Transverse colon (tissue), 4 donors: ENCODE measurements around the gene RASSF10.

ENCODE experiments used
- POLR2A ChIP-seq: fragments of 450-650 bp; IDR thresholded peaks from one replicate; pipeline ENCODE4 v1.6.1; 2016; ENCODE audit warnings: antibody characterized with exemption, mild to moderate bottlenecking, moderate library complexity
- POLR2AphosphoS5 ChIP-seq, 3 donors: sonication (generic); formaldehyde crosslinking; IDR thresholded peaks; one replicate each; pipeline ENCODE4 v1.6.1; 2016; ENCODE audit warnings: antibody characterized with exemption in 3 of 3
- TF ChIP-seq, protein P1 (sequence below), 5 experiments: fragments of 200-600 bp in 3 of 5; fragments of 450-650 bp in 2 of 5; sonication (generic) in 3 of 5; IDR thresholded peaks; 1 replicate in 2 of 5; 2 replicates in 3 of 5; pipeline ENCODE4 v1.5.1; 2016 to 2017; ENCODE audit warnings: antibody characterized with exemption in 5 of 5, inconsistent platforms in 3 of 5, mild to moderate bottlenecking in 2 of 5, moderate library complexity in 1 of 5

DNA sequence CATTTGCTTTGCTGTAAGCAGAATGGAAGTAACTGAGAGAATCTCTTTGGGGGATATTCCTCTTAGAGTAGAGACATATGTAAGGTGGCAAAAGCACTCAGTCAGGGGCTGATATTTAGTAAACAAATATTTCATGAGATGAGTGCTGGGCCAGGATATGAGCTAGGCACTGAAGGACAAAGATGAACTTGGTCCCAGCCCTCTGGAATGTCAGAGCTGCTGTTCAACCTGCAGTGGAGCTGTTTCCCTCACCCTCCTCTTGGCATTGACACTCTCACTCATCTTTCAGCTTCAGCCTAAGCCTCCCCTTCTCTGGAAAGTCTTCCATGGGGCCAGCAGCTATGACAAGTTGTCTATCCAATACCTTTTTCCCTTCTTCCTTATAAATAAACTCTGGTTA, 22.2 kb downstream of the RASSF10 start:
- TF ChIP-seq POLR2AphosphoS5 (IDR thresholded peaks at IDR 0.05) (no peak), POLR2A (no peak)
- TF ChIP-seq, protein P1, sequence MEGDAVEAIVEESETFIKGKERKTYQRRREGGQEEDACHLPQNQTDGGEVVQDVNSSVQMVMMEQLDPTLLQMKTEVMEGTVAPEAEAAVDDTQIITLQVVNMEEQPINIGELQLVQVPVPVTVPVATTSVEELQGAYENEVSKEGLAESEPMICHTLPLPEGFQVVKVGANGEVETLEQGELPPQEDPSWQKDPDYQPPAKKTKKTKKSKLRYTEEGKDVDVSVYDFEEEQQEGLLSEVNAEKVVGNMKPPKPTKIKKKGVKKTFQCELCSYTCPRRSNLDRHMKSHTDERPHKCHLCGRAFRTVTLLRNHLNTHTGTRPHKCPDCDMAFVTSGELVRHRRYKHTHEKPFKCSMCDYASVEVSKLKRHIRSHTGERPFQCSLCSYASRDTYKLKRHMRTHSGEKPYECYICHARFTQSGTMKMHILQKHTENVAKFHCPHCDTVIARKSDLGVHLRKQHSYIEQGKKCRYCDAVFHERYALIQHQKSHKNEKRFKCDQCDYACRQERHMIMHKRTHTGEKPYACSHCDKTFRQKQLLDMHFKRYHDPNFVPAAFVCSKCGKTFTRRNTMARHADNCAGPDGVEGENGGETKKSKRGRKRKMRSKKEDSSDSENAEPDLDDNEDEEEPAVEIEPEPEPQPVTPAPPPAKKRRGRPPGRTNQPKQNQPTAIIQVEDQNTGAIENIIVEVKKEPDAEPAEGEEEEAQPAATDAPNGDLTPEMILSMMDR (IDR thresholded peaks at IDR 0.05), result no peak
